Neural progenitor cell (in vitro differentiated cells): Measurements from ENCODE around the gene DTD2.
"Not testable (repeated sequence)": the region's sequence is repeated elsewhere in the genome, so short reads cannot be mapped to it uniquely, and the experiment has no call there.

Source experiments
- EZH2 ChIP-seq: fragments of 200-600 bp; sonication (generic); IDR thresholded peaks from 2 replicates; pipeline ENCODE4 v1.6.1; 2017; ENCODE audit warnings: antibody characterized with exemption, mild to moderate bottlenecking, moderate library complexity
- TF ChIP-seq, protein P1 (sequence below): fragments of 200-600 bp; sonication (generic); IDR thresholded peaks from 2 replicates; pipeline ENCODE4 v1.5.1; 2017; ENCODE audit warnings: antibody characterized with exemption, mild to moderate bottlenecking

DNA sequence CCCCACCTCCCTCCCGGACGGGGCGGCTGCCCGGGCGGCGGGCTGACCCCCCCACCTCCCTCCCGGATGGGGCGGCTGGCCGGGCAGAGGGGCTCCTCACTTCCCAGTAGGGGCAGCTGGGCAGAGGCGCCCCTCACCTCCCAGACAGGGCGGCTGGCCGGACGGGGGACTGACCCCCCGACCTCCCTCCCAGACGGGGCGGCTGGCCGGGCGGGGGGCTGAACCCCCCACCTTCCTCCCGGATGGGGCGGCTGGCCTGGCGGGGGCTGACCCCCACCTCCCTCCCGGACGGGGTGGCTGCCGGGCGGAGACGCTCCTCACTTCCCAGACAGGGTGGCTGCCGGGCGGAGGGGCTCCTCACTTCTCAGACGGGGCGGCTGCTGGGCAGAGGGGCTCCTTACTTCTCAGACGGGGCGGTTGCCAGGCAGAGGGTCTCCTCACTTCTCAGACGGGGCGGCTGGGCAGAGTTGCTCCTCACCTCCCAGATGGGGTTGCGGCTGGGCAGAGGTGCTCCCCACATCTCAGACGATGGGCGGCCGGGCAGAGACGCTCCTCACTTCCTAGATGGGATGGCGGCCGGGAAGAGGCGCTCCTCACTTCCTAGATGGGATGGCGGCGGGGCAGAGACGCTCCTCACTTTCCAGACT, 20.1 kb downstream of the DTD2 start:
- TF ChIP-seq EZH2 = not testable (repeated sequence)
- TF ChIP-seq, protein P1, sequence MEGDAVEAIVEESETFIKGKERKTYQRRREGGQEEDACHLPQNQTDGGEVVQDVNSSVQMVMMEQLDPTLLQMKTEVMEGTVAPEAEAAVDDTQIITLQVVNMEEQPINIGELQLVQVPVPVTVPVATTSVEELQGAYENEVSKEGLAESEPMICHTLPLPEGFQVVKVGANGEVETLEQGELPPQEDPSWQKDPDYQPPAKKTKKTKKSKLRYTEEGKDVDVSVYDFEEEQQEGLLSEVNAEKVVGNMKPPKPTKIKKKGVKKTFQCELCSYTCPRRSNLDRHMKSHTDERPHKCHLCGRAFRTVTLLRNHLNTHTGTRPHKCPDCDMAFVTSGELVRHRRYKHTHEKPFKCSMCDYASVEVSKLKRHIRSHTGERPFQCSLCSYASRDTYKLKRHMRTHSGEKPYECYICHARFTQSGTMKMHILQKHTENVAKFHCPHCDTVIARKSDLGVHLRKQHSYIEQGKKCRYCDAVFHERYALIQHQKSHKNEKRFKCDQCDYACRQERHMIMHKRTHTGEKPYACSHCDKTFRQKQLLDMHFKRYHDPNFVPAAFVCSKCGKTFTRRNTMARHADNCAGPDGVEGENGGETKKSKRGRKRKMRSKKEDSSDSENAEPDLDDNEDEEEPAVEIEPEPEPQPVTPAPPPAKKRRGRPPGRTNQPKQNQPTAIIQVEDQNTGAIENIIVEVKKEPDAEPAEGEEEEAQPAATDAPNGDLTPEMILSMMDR = not testable (repeated sequence)
